Tibial nerve (tissue), 4 donors: ENCODE results near the gene TNIK. TPM values are rescaled to one million over a fixed set of nuclear protein-coding genes. Genes with fewer than 3 reads are reported as not detected.

ENCODE experiments used
- DNase-seq, 2 donors: peaks; one replicate each; pipeline ENCODE4 v3.0.0-alpha.2; 2019; ENCODE audit warnings: low spot score in 2 of 2
- H3K27ac ChIP-seq, 4 donors: fragments of 200-600 bp; sonication (generic) in 3 of 4; one replicate each; pipeline ENCODE4 v1.5.1; 2017 to 2019; ENCODE audit warnings: mild to moderate bottlenecking in 1 of 4
- H3K27me3 ChIP-seq, 2 donors: fragments of 200-600 bp; sonication (generic) in 1 of 2; one replicate each; pipeline versions ENCODE4 v1.5.1 to v1.6.0; 2017 to 2019
- H3K36me3 ChIP-seq, 3 donors: fragments of 200-600 bp; sonication (generic); one replicate each; pipeline ENCODE4 v1.5.1; 2018 to 2019
- H3K4me1 ChIP-seq, 4 donors: fragments of 200-600 bp; sonication (generic) in 3 of 4; one replicate each; pipeline ENCODE4 v1.5.1; 2017 to 2019
- H3K4me3 ChIP-seq, 4 donors: fragments of 200-600 bp; sonication (generic) in 3 of 4; one replicate each; pipeline ENCODE4 v1.5.1; 2017 to 2019; ENCODE audit warnings: mild to moderate bottlenecking in 1 of 4, moderate library complexity in 1 of 4
- H3K9me3 ChIP-seq, 4 donors: fragments of 200-600 bp; sonication (generic) in 3 of 4; one replicate each; pipeline ENCODE4 v1.5.1; 2017 to 2019
- CTCF ChIP-seq, 5 experiments: fragments of 200-600 bp in 3 of 5; fragments of 450-650 bp in 2 of 5; sonication (generic) in 3 of 5; IDR thresholded peaks; one replicate each; pipeline ENCODE4 v1.5.1; 2016 to 2019; ENCODE audit warnings: antibody characterized with exemption in 5 of 5, mild to moderate bottlenecking in 3 of 5, moderate library complexity in 2 of 5
- EP300 ChIP-seq, 2 donors: sonication (generic); formaldehyde crosslinking; IDR thresholded peaks; one replicate each; pipeline ENCODE4 v1.6.1; 2017; ENCODE audit warnings: antibody characterized with exemption in 2 of 2, mild to moderate bottlenecking in 1 of 2
- POLR2A ChIP-seq, 2 donors: fragments of 450-650 bp; IDR thresholded peaks; one replicate each; pipeline ENCODE4 v1.6.1; 2017; ENCODE audit warnings: antibody characterized with exemption in 2 of 2, mild to moderate bottlenecking in 2 of 2, moderate library complexity in 2 of 2
- WGBS, 2 donors: methylation state at CpG; one replicate each; pipeline ENCODE4 v1.1.5; 2018; 5-methylcytosine and 5-hydroxymethylcytosine counted together
- total RNA-seq, 4 donors: library from RNA; depleted of rRNA; stranded (reverse); fragments of >200 nt; gene quantifications; one replicate each; pipeline ENCODE4 v1.1.0, GENCODE V29; 2016

TNIK gene
- total RNA-seq, 4 donors from 2014 or later = 5.4 to 11.1 (median 7.5) TPM

GRCh38 chr3:171340434-171340833 is 119.8 kb downstream of the TNIK start:
- Histone ChIP-seq H3K9me3 (no peaks in the 10 kb centered on the region), H3K4me1 (no peaks in the 10 kb centered on the region), H3K36me3 (no peaks in the 10 kb centered on the region), H3K27ac (no peak overlapping the region), H3K4me3 (no peak overlapping the region), H3K27me3 (no peaks in the 10 kb centered on the region)
- no peak for TF ChIP-seq EP300 (IDR thresholded peaks at IDR 0.05)
- TF ChIP-seq POLR2A (IDR thresholded peaks at IDR 0.05) = no peak
- TF ChIP-seq CTCF (IDR thresholded peaks at IDR 0.05) = no peak
- no peak for DNase-seq
- 87 to 90% methylated on average over 4 of the region's 4 CpGs for WGBS, 2 donors

GRCh38 chr3:171339598-171339997 is 120.6 kb downstream of the TNIK start:
- no peak for DNase-seq
- WGBS, 2 donors = 68% methylated on average over 4 of the region's 4 CpGs

GRCh38 chr3:171336406-171336805 is 123.8 kb downstream of the TNIK start:
- DNase-seq = no peak
- no peaks in the 10 kb centered on the region for H3K36me3 ChIP-seq
- H3K4me3 ChIP-seq = no peak overlapping the region
- no peak overlapping the region for H3K27ac ChIP-seq
- no peaks in the 10 kb centered on the region for H3K27me3 ChIP-seq
- 29 to 59% methylated on average over 1 of the region's 1 CpG for WGBS, 2 donors
- TF ChIP-seq EP300 (IDR thresholded peaks at IDR 0.05) (no peak), CTCF (IDR thresholded peaks at IDR 0.05) (no peak), POLR2A (IDR thresholded peaks at IDR 0.05) (no peak)
- H3K4me1 ChIP-seq = no peaks in the 10 kb centered on the region
- no peaks in the 10 kb centered on the region for H3K9me3 ChIP-seq

More at GRCh38 chr3:171339598-171339997, 120.6 kb downstream of the TNIK start:
- Histone ChIP-seq H3K4me1 (no peaks in the 10 kb centered on the region), H3K27me3 (no peaks in the 10 kb centered on the region), H3K4me3 (no peak overlapping the region), H3K9me3 (no peaks in the 10 kb centered on the region), H3K27ac (no peak overlapping the region), H3K36me3 (no peaks in the 10 kb centered on the region)
- TF ChIP-seq EP300 (IDR thresholded peaks at IDR 0.05) (no peak), CTCF (IDR thresholded peaks at IDR 0.05) (no peak), POLR2A (IDR thresholded peaks at IDR 0.05) (no peak)

- Histone ChIP-seq H3K9me3 (no peaks in the 10 kb centered on the region), H3K27ac (no peak overlapping the region)
- 86 to 95% methylated on average over 3 of the region's 3 CpGs for WGBS, 2 donors
Observed at GRCh38 chr3:171335559-171335958, 124.6 kb downstream of the TNIK start.

GRCh38 chr3:171334465-171334811 is 125.8 kb downstream of the TNIK start:
- H3K27me3 ChIP-seq = no peaks in the 10 kb centered on the region
- no peak for TF ChIP-seq CTCF (IDR thresholded peaks at IDR 0.05)
- TF ChIP-seq POLR2A (IDR thresholded peaks at IDR 0.05) = no peak
- no peak for TF ChIP-seq EP300 (IDR thresholded peaks at IDR 0.05)
- H3K4me1 ChIP-seq = peaks cover 0 to under 1% (median 0%) of the 10 kb centered on the region in 4 donors
- H3K4me3 ChIP-seq = no peak overlapping the region
- H3K27ac ChIP-seq = no peak overlapping the region
- no peaks in the 10 kb centered on the region for H3K36me3 ChIP-seq
- no peak for DNase-seq
- WGBS, 2 donors = 75 to 81% methylated on average over 2 of the region's 2 CpGs
- no peaks in the 10 kb centered on the region for H3K9me3 ChIP-seq

More at GRCh38 chr3:171335559-171335958, 124.6 kb downstream of the TNIK start:
- Histone ChIP-seq H3K4me3 (no peak overlapping the region), H3K4me1 (no peaks in the 10 kb centered on the region), H3K36me3 (no peaks in the 10 kb centered on the region), H3K27me3 (no peaks in the 10 kb centered on the region)
- no peak for TF ChIP-seq EP300 (IDR thresholded peaks at IDR 0.05)
- no peak for TF ChIP-seq CTCF (IDR thresholded peaks at IDR 0.05)
- TF ChIP-seq POLR2A (IDR thresholded peaks at IDR 0.05) = no peak
- no peak for DNase-seq
